Neutrophil (primary cell): Measurements from ENCODE around the gene RBM4B.

Source experiments
- H3K27ac ChIP-seq: fragments of 200-600 bp; sonication (generic); 2 replicates; pipeline ENCODE4 v1.5.1; 2016; ENCODE audit warnings: mild to moderate bottlenecking, moderate library complexity
- H3K27me3 ChIP-seq: fragments of 200-600 bp; sonication (generic); 2 replicates; pipeline ENCODE4 v1.6.0; 2016; ENCODE audit warnings: mild to moderate bottlenecking
- H3K36me3 ChIP-seq: fragments of 200-600 bp; sonication (generic); 2 replicates; pipeline ENCODE4 v1.5.1; 2017
- H3K4me1 ChIP-seq, 2 experiments: fragments of 200-600 bp in 1 of 2; sonication (generic) in 1 of 2; 1 replicate in 1 of 2; 2 replicates in 1 of 2; pipeline versions ENCODE4 v1.5.1 to v1.6.1; 2013 to 2016; ENCODE audit warnings: low read depth in 1 of 2, low read length in 1 of 2, mild to moderate bottlenecking in 1 of 2, moderate library complexity in 1 of 2; ENCODE audit not compliant: control insufficient read depth in 1 of 2, insufficient read depth in 1 of 2
- H3K4me3 ChIP-seq, 2 experiments: fragments of 200-600 bp in 1 of 2; sonication (generic) in 1 of 2; 1 replicate in 1 of 2; 2 replicates in 1 of 2; pipeline ENCODE4 v1.5.1; 2013 to 2016; ENCODE audit warnings: low read depth in 1 of 2, low read length in 1 of 2, mild to moderate bottlenecking in 1 of 2, moderate library complexity in 1 of 2
- H3K9me3 ChIP-seq: fragments of 200-600 bp; sonication (generic); 2 replicates; pipeline ENCODE4 v1.5.1; 2016
- TF ChIP-seq, protein P1 (sequence below): fragments of 200-600 bp; sonication (generic); IDR thresholded peaks from 2 replicates; pipeline ENCODE4 v1.5.1; 2016; ENCODE audit warnings: antibody characterized with exemption

Gene RBM4B

DNA sequence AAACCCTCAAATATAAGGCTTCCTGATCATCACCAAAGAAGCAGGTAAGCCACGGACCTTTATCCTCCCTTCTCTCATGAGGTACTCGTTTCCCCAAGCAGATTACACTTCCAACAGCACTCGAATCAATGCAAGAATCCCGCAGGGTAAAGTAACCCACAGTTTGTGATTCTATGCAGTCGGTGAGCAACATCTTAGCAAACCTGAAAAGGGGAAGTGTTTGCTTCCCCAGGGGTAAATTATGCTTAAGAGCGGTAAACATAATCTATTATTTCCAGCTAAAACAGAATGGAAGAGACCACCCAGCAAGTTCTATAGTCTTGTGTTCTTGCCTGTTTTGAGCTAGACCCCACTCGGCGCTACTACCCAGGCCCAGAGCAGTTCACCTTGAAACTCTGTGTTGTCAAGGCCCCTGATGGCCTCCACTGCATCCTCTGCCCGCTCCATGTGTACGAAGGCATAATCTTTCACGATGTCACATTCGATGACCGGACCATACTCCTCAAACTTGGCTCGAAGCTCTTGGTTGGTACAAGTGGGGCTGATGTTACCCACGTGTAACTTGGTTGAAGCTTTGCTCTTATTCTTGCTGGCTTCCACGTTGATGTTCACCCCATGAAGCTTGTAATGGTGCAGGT, 1.3 kb downstream of the RBM4B start:
- no peaks in the 10 kb centered on the region for H3K9me3 ChIP-seq
- peaks cover 26 to 28% of the 10 kb centered on the region in 2 experiments for H3K4me1 ChIP-seq
- TF ChIP-seq, protein P1, sequence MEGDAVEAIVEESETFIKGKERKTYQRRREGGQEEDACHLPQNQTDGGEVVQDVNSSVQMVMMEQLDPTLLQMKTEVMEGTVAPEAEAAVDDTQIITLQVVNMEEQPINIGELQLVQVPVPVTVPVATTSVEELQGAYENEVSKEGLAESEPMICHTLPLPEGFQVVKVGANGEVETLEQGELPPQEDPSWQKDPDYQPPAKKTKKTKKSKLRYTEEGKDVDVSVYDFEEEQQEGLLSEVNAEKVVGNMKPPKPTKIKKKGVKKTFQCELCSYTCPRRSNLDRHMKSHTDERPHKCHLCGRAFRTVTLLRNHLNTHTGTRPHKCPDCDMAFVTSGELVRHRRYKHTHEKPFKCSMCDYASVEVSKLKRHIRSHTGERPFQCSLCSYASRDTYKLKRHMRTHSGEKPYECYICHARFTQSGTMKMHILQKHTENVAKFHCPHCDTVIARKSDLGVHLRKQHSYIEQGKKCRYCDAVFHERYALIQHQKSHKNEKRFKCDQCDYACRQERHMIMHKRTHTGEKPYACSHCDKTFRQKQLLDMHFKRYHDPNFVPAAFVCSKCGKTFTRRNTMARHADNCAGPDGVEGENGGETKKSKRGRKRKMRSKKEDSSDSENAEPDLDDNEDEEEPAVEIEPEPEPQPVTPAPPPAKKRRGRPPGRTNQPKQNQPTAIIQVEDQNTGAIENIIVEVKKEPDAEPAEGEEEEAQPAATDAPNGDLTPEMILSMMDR = no peak
- H3K27me3 ChIP-seq = no peaks in the 10 kb centered on the region
- peak overlapping the region; percentile 92 to 94 for H3K4me3 ChIP-seq
- H3K36me3 ChIP-seq = no peaks in the 10 kb centered on the region
- H3K27ac ChIP-seq = peak overlapping the region; percentile 65

DNA sequence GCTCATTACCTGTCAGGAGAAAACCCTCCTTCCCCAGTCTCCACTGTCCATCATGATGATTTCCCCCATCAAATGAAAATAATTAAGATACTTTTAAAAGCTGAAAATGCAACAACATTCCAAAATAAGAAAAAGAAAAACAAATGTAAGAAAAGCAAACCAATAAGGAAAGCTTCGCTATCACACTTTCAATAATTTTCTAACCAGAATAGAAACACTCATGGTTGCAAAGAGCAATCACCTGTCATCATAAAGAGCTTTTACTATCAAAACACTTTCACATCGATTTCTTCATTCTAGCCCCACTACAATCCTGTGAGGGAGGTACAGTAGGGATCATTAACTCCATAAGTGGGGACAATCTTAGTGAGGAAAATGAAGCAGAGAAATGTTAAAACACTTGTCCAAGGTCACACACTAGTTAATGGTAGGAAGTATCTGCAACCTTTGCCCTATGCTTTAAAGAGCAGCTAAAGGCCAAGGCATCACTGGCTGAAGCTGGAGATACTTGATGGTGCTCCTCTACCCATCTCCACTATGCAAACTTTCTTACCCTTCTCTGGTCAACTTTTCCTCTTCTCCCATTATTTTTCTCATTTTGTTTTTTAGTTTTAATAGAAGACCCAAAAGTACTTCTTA, 2.6 kb downstream of the RBM4B start:
- TF ChIP-seq, protein P1 = no peak
- Histone ChIP-seq H3K27me3 (no peaks in the 10 kb centered on the region), H3K4me1 (peaks cover 26 to 28% of the 10 kb centered on the region in 2 experiments), H3K9me3 (no peaks in the 10 kb centered on the region), H3K4me3 (no peak overlapping the region), H3K36me3 (no peaks in the 10 kb centered on the region), H3K27ac (peak overlapping the region; percentile 65)

DNA sequence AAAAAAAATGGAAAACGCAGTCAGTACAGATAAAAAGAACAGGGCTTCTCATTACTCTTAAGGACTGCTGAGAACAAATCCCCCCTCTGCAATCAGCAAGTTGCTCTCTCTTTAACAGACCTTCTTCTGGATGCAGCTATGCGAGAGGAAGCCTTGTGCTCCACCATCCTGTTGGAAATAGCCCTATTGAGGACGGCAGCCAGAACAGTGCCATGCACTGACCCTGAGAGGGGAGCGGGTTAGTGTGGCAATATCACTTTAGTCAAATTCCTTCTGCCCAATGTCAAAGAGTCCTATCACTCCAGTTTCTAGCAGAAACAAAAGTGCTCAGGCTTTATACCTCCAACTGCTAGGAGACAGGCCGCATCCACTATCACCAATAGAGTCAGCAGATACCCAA, 6.9 kb downstream of the RBM4B start:
- TF ChIP-seq, protein P1 = no peak
- Histone ChIP-seq H3K36me3 (peaks cover 32% of the 10 kb centered on the region), H3K27me3 (no peaks in the 10 kb centered on the region), H3K9me3 (no peaks in the 10 kb centered on the region), H3K4me1 (peaks cover 4 to 5% of the 10 kb centered on the region in 2 experiments), H3K4me3 (no peak overlapping the region), H3K27ac (no peak overlapping the region)

DNA sequence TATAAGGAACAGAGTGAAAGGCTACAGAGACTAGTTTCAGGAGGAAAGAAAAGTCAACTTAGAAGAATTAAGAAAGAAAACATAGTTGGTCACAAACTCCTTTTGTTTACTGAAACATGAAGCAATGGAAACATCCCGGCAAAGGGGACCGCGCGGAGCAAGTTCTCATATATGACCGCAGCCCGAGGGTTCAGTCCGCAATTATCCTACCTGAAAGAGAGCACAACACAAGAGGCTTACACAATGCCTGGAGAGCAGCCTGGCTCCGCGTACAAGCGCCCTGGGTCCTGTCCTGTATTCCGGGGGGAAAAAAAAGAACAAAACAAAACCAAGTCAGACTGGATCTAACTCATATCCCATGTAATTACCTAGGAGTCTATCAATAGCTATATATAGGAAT, 12.3 kb downstream of the RBM4B start:
- Histone ChIP-seq H3K27me3 (no peaks in the 10 kb centered on the region), H3K9me3 (no peaks in the 10 kb centered on the region), H3K4me3 (no peak overlapping the region), H3K4me1 (no peaks in the 10 kb centered on the region), H3K36me3 (peaks cover 60% of the 10 kb centered on the region), H3K27ac (no peak overlapping the region)
- TF ChIP-seq, protein P1 = no peak

DNA sequence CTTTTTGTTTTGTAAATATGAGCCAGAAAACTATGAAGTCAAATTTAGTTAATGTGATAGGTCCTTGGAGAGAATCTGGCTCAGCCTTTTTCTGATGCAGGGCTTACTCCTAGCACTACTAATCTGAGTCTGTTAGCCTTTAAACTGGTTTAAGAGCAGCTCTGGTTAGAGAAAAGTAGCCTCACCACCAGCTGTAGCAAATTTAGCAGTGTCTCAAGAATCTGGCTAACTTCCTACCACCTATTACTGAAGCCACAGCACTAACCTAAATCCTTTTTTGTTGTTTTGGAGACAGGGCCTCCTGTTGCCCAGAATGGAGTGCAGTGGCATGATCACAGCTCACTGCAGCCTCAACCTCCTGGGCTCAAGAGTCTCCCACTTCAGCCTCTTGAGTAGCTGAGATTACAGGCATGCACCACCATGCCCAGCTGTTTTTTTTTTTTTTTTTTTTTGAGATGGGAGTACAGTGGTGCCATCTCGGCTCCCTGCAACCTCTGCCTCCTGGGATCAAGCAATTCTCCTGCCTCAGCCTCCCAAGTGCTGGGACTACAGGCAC, 13.9 kb downstream of the RBM4B start:
- H3K27ac ChIP-seq = no peak overlapping the region
- H3K36me3 ChIP-seq = peaks cover 57% of the 10 kb centered on the region
- TF ChIP-seq, protein P1 = no peak
- H3K9me3 ChIP-seq = no peaks in the 10 kb centered on the region
- H3K4me3 ChIP-seq = no peak overlapping the region
- peaks cover 6% of the 10 kb centered on the region in 2 experiments for H3K4me1 ChIP-seq
- no peaks in the 10 kb centered on the region for H3K27me3 ChIP-seq
